H1 (cell line): Measurements from ENCODE around the gene ZNF77. TPM values are rescaled to one million over a fixed set of nuclear protein-coding genes. Genes with fewer than 3 reads are reported as not detected.

Experiments used
- CTCF ChIA-PET: fragments of 300-600 bp; sonication (Branson Sonifier 250); formaldehyde crosslinking; loops from one replicate; lab custom pipeline; 2021; ENCODE audit not compliant: partially characterized antibody; lab: Charles Lee
- POLR2A ChIA-PET: fragments of 300-600 bp; sonication (Branson Sonifier 250); formaldehyde crosslinking; loops from one replicate; lab custom pipeline; 2021; ENCODE audit warnings: inconsistent platforms; ENCODE audit not compliant: partially characterized antibody; lab: Charles Lee
- DNase-seq, 2 experiments: peaks; one replicate each; pipeline versions ENCODE4 v3.0.0 to v3.0.0-alpha.2; 2010 to 2022; ENCODE audit warnings: low spot score in 2 of 2, low read depth in 1 of 2, mixed read lengths in 1 of 2
- FAIRE-seq: peaks from 2 replicates; lab custom pipeline; 2011; peaks lifted over from hg19 to GRCh38; lab: Jason Lieb, UNC
- H2AFZ ChIP-seq: 2 replicates; pipeline ENCODE4 v1.8.1; 2012; ENCODE audit warnings: low read length, inconsistent platforms
- H2AK5ac ChIP-seq: 2 replicates; pipeline ENCODE4 v1.6.1; 2013; ENCODE audit warnings: low read depth, low read length
- H2BK120ac ChIP-seq: replicated peaks from 2 replicates; pipeline ENCODE3; 2013; ENCODE audit warnings: low read depth, low read length, inconsistent platforms
- H2BK12ac ChIP-seq: 2 replicates; pipeline ENCODE4 v1.6.1; 2013; ENCODE audit warnings: low read depth, low read length
- H2BK15ac ChIP-seq: 2 replicates; pipeline ENCODE4 v1.6.1; 2013; ENCODE audit warnings: low read length
- H2BK20ac ChIP-seq: 2 replicates; pipeline ENCODE4 v1.6.1; 2013; ENCODE audit warnings: low read length
- H2BK5ac ChIP-seq: 2 replicates; pipeline ENCODE4 v1.6.1; 2013; ENCODE audit warnings: low read depth, low read length
- H3K14ac ChIP-seq: 2 replicates; pipeline ENCODE4 v1.6.1; 2013; ENCODE audit warnings: inconsistent platforms; ENCODE audit not compliant: insufficient read length
- H3K18ac ChIP-seq: 2 replicates; pipeline ENCODE4 v1.6.1; 2013; ENCODE audit warnings: low read length; ENCODE audit errors: extremely low read depth
- H3K23ac ChIP-seq: 2 replicates; pipeline ENCODE4 v1.6.1; 2013; ENCODE audit warnings: inconsistent platforms; ENCODE audit not compliant: insufficient read length
- H3K23me2 ChIP-seq: 2 replicates; pipeline ENCODE4 v1.6.1; 2013; ENCODE audit warnings: low read depth, low read length
- H3K27ac ChIP-seq: 2 replicates; pipeline ENCODE4 v1.6.1; 2011; ENCODE audit warnings: low read depth, low read length, inconsistent platforms
- H3K27me3 ChIP-seq, 4 experiments: replicated peaks in 1 of 4; 1 replicate in 1 of 4; 2 replicates in 3 of 4; pipeline versions ENCODE4 v1.6.1 to v1.8.1; 2011 to 2013; ENCODE audit warnings: low read length in 3 of 4, mild to moderate bottlenecking in 3 of 4, inconsistent platforms in 2 of 4, mixed read lengths in 2 of 4, moderate library complexity in 1 of 4; ENCODE audit not compliant: control insufficient read depth in 3 of 4, insufficient read depth in 3 of 4; ENCODE audit errors: extremely low read depth in 1 of 4
- H3K36me3 ChIP-seq, 4 experiments: 2 replicates each; pipeline versions ENCODE4 v1.6.1 to v1.8.1; 2011 to 2013; ENCODE audit warnings: mild to moderate bottlenecking in 4 of 4, low read length in 3 of 4, moderate library complexity in 2 of 4, control low read depth in 1 of 4, inconsistent platforms in 1 of 4; ENCODE audit not compliant: insufficient read depth in 4 of 4, control insufficient read depth in 2 of 4
- H3K4ac ChIP-seq: replicated peaks from 2 replicates; pipeline ENCODE3; 2013; ENCODE audit warnings: low read length, low read depth, mixed read lengths, inconsistent platforms; ENCODE audit not compliant: insufficient read length
- H3K4me1 ChIP-seq, 4 experiments: replicated peaks in 1 of 4; 1 replicate in 1 of 4; 2 replicates in 3 of 4; pipeline versions ENCODE4 v1.6.1 to v1.8.1; 2011 to 2013; ENCODE audit warnings: low read length in 3 of 4, inconsistent platforms in 2 of 4, mixed read lengths in 1 of 4; ENCODE audit not compliant: insufficient read depth in 4 of 4, control insufficient read depth in 3 of 4
- H3K4me2 ChIP-seq, 2 experiments: 2 replicates each; pipeline versions ENCODE4 v1.6.1 to v1.8.1; 2011 to 2013; ENCODE audit warnings: low read depth in 2 of 2, low read length in 2 of 2, control low read depth in 1 of 2, inconsistent platforms in 1 of 2, mild to moderate bottlenecking in 1 of 2; ENCODE audit not compliant: insufficient read depth in 1 of 2
- H3K4me3 ChIP-seq, 4 experiments: fragments of 200-600, 300-600 bp in 1 of 4; sonication (generic), shearing (Covaris generic), sonication (Bioruptor Twin) in 1 of 4; 2 replicates each; pipeline versions ENCODE4 v1.5.1 to v1.8.1; 2011 to 2016; ENCODE audit warnings: low read length in 4 of 4, low read depth in 3 of 4, control low read depth in 2 of 4, inconsistent platforms in 2 of 4, mild to moderate bottlenecking in 2 of 4, mixed read lengths in 1 of 4, moderate library complexity in 1 of 4; ENCODE audit not compliant: insufficient read depth in 2 of 4; ENCODE audit errors: extremely low read depth in 1 of 4
- H3K56ac ChIP-seq: replicated peaks from 2 replicates; pipeline ENCODE3; 2013; ENCODE audit warnings: low read depth, mild to moderate bottlenecking, mixed read lengths, low read length, inconsistent platforms; ENCODE audit not compliant: insufficient read length
- H3K79me1 ChIP-seq: 2 replicates; pipeline ENCODE4 v1.6.1; 2013; ENCODE audit warnings: low read depth, low read length, control low read depth
- H3K79me2 ChIP-seq, 2 experiments: 2 replicates each; pipeline versions ENCODE4 v1.6.1 to v1.8.1; 2012 to 2013; ENCODE audit warnings: low read length in 2 of 2, mild to moderate bottlenecking in 2 of 2, inconsistent platforms in 1 of 2; ENCODE audit not compliant: insufficient read depth in 2 of 2, control insufficient read depth in 1 of 2
- H3K9ac ChIP-seq, 4 experiments: replicated peaks in 1 of 4; 1 replicate in 1 of 4; 2 replicates in 3 of 4; pipeline versions ENCODE4 v1.6.1 to v1.8.1; 2011 to 2013; ENCODE audit warnings: low read depth in 3 of 4, low read length in 3 of 4, control low read depth in 2 of 4, mild to moderate bottlenecking in 2 of 4, moderate library complexity in 2 of 4, inconsistent platforms in 1 of 4; ENCODE audit errors: extremely low read depth in 1 of 4
- H3K9me3 ChIP-seq, 2 experiments: 2 replicates each; pipeline versions ENCODE4 v1.6.1 to v1.8.1; 2012 to 2013; ENCODE audit warnings: mild to moderate bottlenecking in 2 of 2, moderate library complexity in 2 of 2, control low read depth in 1 of 2, inconsistent platforms in 1 of 2, low read depth in 1 of 2, low read length in 1 of 2, mixed read lengths in 1 of 2; ENCODE audit not compliant: insufficient read depth in 2 of 2
- H4K20me1 ChIP-seq, 2 experiments: replicated peaks in 1 of 2; 2 replicates each; pipeline versions ENCODE3 to v1.8.1; 2011 to 2013; ENCODE audit warnings: inconsistent platforms in 2 of 2, low read length in 2 of 2, mild to moderate bottlenecking in 1 of 2; ENCODE audit not compliant: insufficient read depth in 2 of 2, control insufficient read depth in 1 of 2
- H4K5ac ChIP-seq: 2 replicates; pipeline ENCODE4 v1.6.1; 2013; ENCODE audit warnings: low read length, low read depth, mixed read lengths, inconsistent platforms; ENCODE audit not compliant: insufficient read length
- H4K8ac ChIP-seq: 2 replicates; pipeline ENCODE4 v1.8.0; 2013; ENCODE audit warnings: mild to moderate bottlenecking, moderate library complexity, low read length, inconsistent platforms; ENCODE audit not compliant: insufficient read depth; ENCODE audit errors: extremely low read depth
- H4K91ac ChIP-seq: replicated peaks from 2 replicates; pipeline ENCODE3; 2013; ENCODE audit warnings: low read length, mixed read lengths, inconsistent platforms; ENCODE audit not compliant: insufficient read length
- EGR1 ChIP-seq: IDR thresholded peaks from 2 replicates; pipeline ENCODE4 v1.6.1; 2011; ENCODE audit warnings: low read depth, low read length, borderline replicate concordance
- HDAC6 ChIP-seq: IDR thresholded peaks from one replicate; pipeline ENCODE4 v1.7.1; 2012; ENCODE audit warnings: low read depth, mild to moderate bottlenecking, inconsistent platforms, low read length, moderate library complexity
- POLR2A ChIP-seq, 2 experiments: IDR thresholded peaks; 1 replicate in 1 of 2; 2 replicates in 1 of 2; pipeline ENCODE4 v1.6.1; 2011; ENCODE audit warnings: low read depth in 2 of 2, low read length in 2 of 2, mild to moderate bottlenecking in 2 of 2; ENCODE audit errors: control extremely low read depth in 1 of 2
- POU5F1 ChIP-seq: IDR thresholded peaks from 2 replicates; pipeline ENCODE4 v1.6.1; 2011; ENCODE audit warnings: low read depth, mild to moderate bottlenecking, low read length, moderate library complexity
- WGBS, 2 experiments: shearing (Covaris generic) in 1 of 2; methylation state at CpG; one replicate each; pipeline versions ENCODE4 v1.1.6 to v1.1.7; 2013 to 2015; ENCODE audit warnings: low lambda C conversion rate in 2 of 2, mixed read lengths in 2 of 2, inconsistent platforms in 1 of 2, low coverage in 1 of 2, missing lambda C conversion rate in 1 of 2; ENCODE audit not compliant: insufficient replicate concordance in 2 of 2, insufficient coverage in 1 of 2, insufficient read length in 1 of 2; ENCODE audit errors: extremely low coverage in 1 of 2, missing lambda C conversion rate in 1 of 2; 5-methylcytosine and 5-hydroxymethylcytosine counted together
- polyA plus RNA-seq, 7 experiments: library from polyadenylated mRNA; depleted of rRNA in 3 of 7; stranded (reverse) in 5 of 7; unstranded in 2 of 7; fragments of >200 nt in 5 of 7; fragments of 200-250 nt in 2 of 7; gene quantifications; 1 replicate in 5 of 7; 2 replicates in 1 of 7; 4 replicates in 1 of 7; pipeline versions ENCODE4 v1.2.1 to v1.2.3, GENCODE V29; 2011 to 2013; ENCODE audit warnings: missing spikeins in 2 of 7, mixed read lengths in 2 of 7
- total RNA-seq: library from RNA; stranded (reverse); fragmentation: NEBNext Ultra II Directional; extraction: Animal tissue kit (Norgen Biotek cat#: 25700); gene quantifications from 2 replicates; pipeline ENCODE4 v1.2.1, GENCODE V29; 2021

ZNF77 gene
- total and polyA plus RNA-seq, 2 of the 8 experiments (the other 6 are each of a cell fraction or from before 2014, with no cell fraction given), result 2.9 to 4.7 TPM

DNA sequence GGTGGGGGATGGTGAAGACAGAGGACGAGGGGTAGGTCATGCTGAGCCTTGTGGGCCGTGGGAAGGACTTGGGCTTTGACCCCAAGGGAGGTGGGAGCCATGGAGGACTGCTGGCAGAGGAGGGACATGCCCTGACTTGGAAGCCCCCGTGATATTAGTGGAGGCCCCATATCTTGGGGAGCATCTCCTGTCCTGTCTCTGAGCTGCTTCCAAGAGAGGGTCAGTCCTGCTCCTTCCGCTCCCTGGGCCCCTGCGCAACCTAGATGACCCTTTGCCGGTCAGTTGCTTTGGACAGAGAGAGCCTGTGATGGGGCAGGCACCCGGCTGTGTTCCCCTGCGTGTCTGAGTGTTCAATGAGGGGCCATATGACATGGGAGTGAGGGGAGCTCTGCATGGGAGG is 37.8 kb upstream of the ZNF77 start:
- no peak overlapping the region for H3K23ac ChIP-seq
- H3K79me2 ChIP-seq, result no peaks in the 10 kb centered on the region
- H3K27ac ChIP-seq, result no peak overlapping the region
- no peak overlapping the region for H3K9ac ChIP-seq
- whole genome bisulfite sequencing, 2 experiments, result 69% methylated on average over 7 of the region's 8 CpGs; no CpG with 5 or more reads in 1 of the 2 experiments
- ChIA-PET POLR2A (interaction anchor here (0.8 to 2.0 kb wide), 3 partner anchors 10 to 45 kb away, joined by 3 to 4 read pairs (median 3); no protein-coding TSS in a partner anchor), CTCF (interaction anchor here (0.7 to 1.6 kb wide), 5 partner anchors 54 to 181 kb away, joined by 3 to 5 read pairs (median 3); no protein-coding TSS in a partner anchor)
- H3K18ac ChIP-seq, result peak overlapping the region; percentile 78; the same call in 1 of the 2 replicates
- no peaks in the 10 kb centered on the region for H3K9me3 ChIP-seq
- FAIRE-seq, result no peak
- no peak overlapping the region for H4K5ac ChIP-seq
- no peak overlapping the region for H3K14ac ChIP-seq
- peaks cover 3% of the 10 kb centered on the region; the same call in 1 of the 2 replicates for H3K23me2 ChIP-seq
- no peak overlapping the region for H2AK5ac ChIP-seq
- DNase-seq, result no peak
- H2BK5ac ChIP-seq, result no peak overlapping the region
- no peak overlapping the region for H2BK15ac ChIP-seq
- H3K4me3 ChIP-seq, result no peak overlapping the region
- H3K4me1 ChIP-seq, result peaks cover 3 to 30% (median 23%) of the 10 kb centered on the region in 4 experiments
- H2BK20ac ChIP-seq, result 0 out of 2 replicates have a peak overlapping the region, but pooled peaks have one; percentile 61
- H2BK120ac ChIP-seq, result peak overlapping the region; percentile 28
- no peak overlapping the region for H4K8ac ChIP-seq
- H2BK12ac ChIP-seq, result peak overlapping the region; percentile 98; the same call in 1 of the 2 replicates
- H3K4me2 ChIP-seq, result 0 out of 4 replicates have a peak overlapping the region, but pooled peaks of 1 of the 2 experiments have one; percentile 18
- H3K4ac ChIP-seq, result no peak overlapping the region
- H4K20me1 ChIP-seq, result no peaks in the 10 kb centered on the region
- no peaks in the 10 kb centered on the region for H3K36me3 ChIP-seq
- peaks cover 0 to 5% (median 4%) of the 10 kb centered on the region in 4 experiments; a peak in 2 of 7 replicates for H3K27me3 ChIP-seq
- no peak overlapping the region for H4K91ac ChIP-seq
- no peak overlapping the region for H3K56ac ChIP-seq
- no peak overlapping the region for H2AFZ ChIP-seq
- H3K79me1 ChIP-seq, result no peaks in the 10 kb centered on the region
- no peak for TF ChIP-seq POU5F1
- no peak for TF ChIP-seq HDAC6
- no peak for TF ChIP-seq POLR2A (IDR thresholded peaks at IDR 0.05; ENCODE audit: control extremely low read depth in 1 of 2, low read depth in 2 of 2, low read length in 2 of 2)
- no peak for TF ChIP-seq EGR1
